IMR-90 (cell line): Measurements from ENCODE around the gene CCDC150. TPM values are rescaled to one million over a fixed set of nuclear protein-coding genes. Genes with fewer than 3 reads are reported as not detected.
A peak's percentile ranks its signal among the peaks of the same experiment; 100 is the strongest.

Experiments
- ATAC-seq: fragments of 200-7000 bp; cut with Tn5 transposase; 2 replicates; pipeline ENCODE4 v1.9.1; 2020; ENCODE audit warnings: low read depth, mild to moderate bottlenecking, moderate library complexity
- Bru-seq: library from RNA; stranded (reverse); fragments of 400-500 nt; gene quantifications from one replicate; lab custom pipeline; 2021; lab: Mats Ljungman, UMichigan
- BruChase-seq, 2 experiments: library from RNA; stranded (reverse); fragments of 400-500 nt; gene quantifications; one replicate each; lab custom pipeline; 2021; lab: Mats Ljungman, UMichigan
- BruUV-seq: library from RNA; stranded (reverse); fragments of 400-500 nt; replicated peaks from 2 replicates; lab custom pipeline; 2021; lab: Mats Ljungman, UMichigan
- CTCF ChIA-PET: fragments of 300-600 bp; formaldehyde crosslinking; extraction: SDS; loops from one replicate; lab custom pipeline; 2021; ENCODE audit warnings: antibody characterized with exemption; lab: Yijun Ruan, JAX
- POLR2A ChIA-PET: fragments of 300-600 bp; sonication (Branson Sonifier 250); formaldehyde crosslinking; loops from one replicate; lab custom pipeline; 2022; ENCODE audit warnings: antibody characterized with exemption; ENCODE audit not compliant: unreplicated experiment; lab: Charles Lee
- DNase-seq: peaks from one replicate; pipeline ENCODE4 v3.0.0; 2013
- H2AFZ ChIP-seq: replicated peaks from 2 replicates; pipeline ENCODE3; 2013; ENCODE audit warnings: low read length, mild to moderate bottlenecking; ENCODE audit not compliant: poor library complexity
- H2AK5ac ChIP-seq: 2 replicates; pipeline ENCODE4 v1.6.1; 2013; ENCODE audit warnings: low read depth, low read length, inconsistent platforms
- H2AK9ac ChIP-seq: replicated peaks from 2 replicates; pipeline ENCODE3; 2013; ENCODE audit warnings: mild to moderate bottlenecking, low read depth, low read length, moderate library complexity; ENCODE audit not compliant: poor library complexity
- H2BK120ac ChIP-seq: 2 replicates; pipeline ENCODE4 v1.6.1; 2013; ENCODE audit warnings: low read depth, low read length, inconsistent platforms
- H2BK15ac ChIP-seq: 3 replicates; pipeline ENCODE4 v1.6.1; 2013; ENCODE audit warnings: low read depth, low read length, inconsistent platforms
- H2BK20ac ChIP-seq: 2 replicates; pipeline ENCODE4 v1.6.1; 2013; ENCODE audit warnings: low read depth, mild to moderate bottlenecking, inconsistent platforms, low read length, moderate library complexity
- H2BK5ac ChIP-seq: 2 replicates; pipeline ENCODE4 v1.6.1; 2013; ENCODE audit warnings: mild to moderate bottlenecking, low read depth, low read length, inconsistent platforms; ENCODE audit not compliant: poor library complexity, severe bottlenecking
- H3K14ac ChIP-seq: replicated peaks from 2 replicates; pipeline ENCODE4 v1.6.1; 2013; ENCODE audit warnings: low read depth, low read length, inconsistent platforms
- H3K18ac ChIP-seq: 2 replicates; pipeline ENCODE4 v1.6.1; 2013; ENCODE audit warnings: low read depth, low read length, control low read depth
- H3K23ac ChIP-seq: 2 replicates; pipeline ENCODE4 v1.6.1; 2013; ENCODE audit warnings: low read depth, low read length, inconsistent platforms
- H3K27ac ChIP-seq: 2 replicates; pipeline ENCODE4 v1.5.1; 2013; ENCODE audit warnings: mild to moderate bottlenecking, control low read depth, low read length; ENCODE audit not compliant: insufficient read depth
- H3K27me3 ChIP-seq: 2 replicates; pipeline ENCODE4 v1.6.1; 2013; ENCODE audit warnings: low read length; ENCODE audit not compliant: control insufficient read depth, insufficient read depth
- H3K36me3 ChIP-seq: 2 replicates; pipeline ENCODE4 v1.6.1; 2013; ENCODE audit warnings: low read length, mixed read lengths; ENCODE audit not compliant: control insufficient read depth, insufficient read depth
- H3K4ac ChIP-seq: 2 replicates; pipeline ENCODE4 v1.6.1; 2013; ENCODE audit warnings: low read depth, low read length, inconsistent platforms
- H3K4me1 ChIP-seq: 2 replicates; pipeline ENCODE4 v1.6.1; 2013; ENCODE audit warnings: low read length, mixed read lengths; ENCODE audit not compliant: control insufficient read depth, insufficient read depth
- H3K4me2 ChIP-seq: 2 replicates; pipeline ENCODE4 v1.6.1; 2013; ENCODE audit warnings: low read depth, mild to moderate bottlenecking, control low read depth, low read length, moderate library complexity
- H3K4me3 ChIP-seq: 2 replicates; pipeline ENCODE4 v1.5.1; 2013; ENCODE audit warnings: low read depth, mild to moderate bottlenecking, control low read depth, low read length, moderate library complexity; ENCODE audit not compliant: insufficient read depth
- H3K56ac ChIP-seq: 2 replicates; pipeline ENCODE4 v1.6.1; 2013; ENCODE audit warnings: low read length, inconsistent platforms; ENCODE audit not compliant: insufficient read depth; ENCODE audit errors: extremely low read depth
- H3K79me1 ChIP-seq, 2 experiments: 2 replicates each; pipeline ENCODE4 v1.6.1; 2013; ENCODE audit warnings: low read length in 2 of 2, inconsistent platforms in 1 of 2, low read depth in 1 of 2
- H3K9ac ChIP-seq: 2 replicates; pipeline ENCODE4 v1.6.1; 2013; ENCODE audit warnings: low read depth, low read length, control low read depth
- H3K9me1 ChIP-seq: 2 replicates; pipeline ENCODE4 v1.6.1; 2013; ENCODE audit warnings: low read length, inconsistent platforms; ENCODE audit not compliant: insufficient read depth
- H3K9me3 ChIP-seq: 2 replicates; pipeline ENCODE4 v1.6.1; 2013; ENCODE audit warnings: low read length; ENCODE audit not compliant: control insufficient read depth, insufficient read depth
- H4K20me1 ChIP-seq: 2 replicates; pipeline ENCODE4 v1.6.1; 2013; ENCODE audit warnings: low read length, inconsistent platforms; ENCODE audit not compliant: insufficient read depth
- H4K5ac ChIP-seq: 2 replicates; pipeline ENCODE4 v1.6.1; 2013; ENCODE audit warnings: mild to moderate bottlenecking, low read depth, low read length, control low read depth
- H4K8ac ChIP-seq, 2 experiments: 2 replicates each; pipeline ENCODE4 v1.6.1; 2013; ENCODE audit warnings: low read depth in 2 of 2, low read length in 2 of 2, control low read depth in 1 of 2, inconsistent platforms in 1 of 2
- H4K91ac ChIP-seq: 2 replicates; pipeline ENCODE4 v1.6.1; 2013; ENCODE audit warnings: low read depth, low read length, inconsistent platforms; ENCODE audit not compliant: insufficient read depth
- FOS ChIP-seq: fragments of 150-350 bp; IDR thresholded peaks from 2 replicates; pipeline ENCODE4 v1.6.1; 2016; ENCODE audit warnings: low read depth, low read length
- MAZ ChIP-seq: IDR thresholded peaks from 2 replicates; pipeline ENCODE4 v1.6.1; 2012; ENCODE audit warnings: low read depth, mild to moderate bottlenecking, low read length, improper control_type of control experiment, moderate library complexity, borderline replicate concordance
- MXI1 ChIP-seq: IDR thresholded peaks from 2 replicates; pipeline ENCODE4 v1.6.1; 2012; ENCODE audit warnings: low read depth, mild to moderate bottlenecking, low read length, moderate library complexity, borderline replicate concordance
- POLR2A ChIP-seq: IDR thresholded peaks from 2 replicates; pipeline ENCODE4 v1.6.1; 2012; ENCODE audit warnings: mild to moderate bottlenecking, low read depth, low read length
- RAD21 ChIP-seq: IDR thresholded peaks from 2 replicates; pipeline ENCODE4 v1.6.1; 2012; ENCODE audit warnings: low read length, improper control_type of control experiment
- SMC3 ChIP-seq: fragments of 150-350 bp; IDR thresholded peaks from 2 replicates; pipeline ENCODE4 v1.6.1; 2016; ENCODE audit warnings: low read depth, mild to moderate bottlenecking, antibody characterized with exemption, low read length, moderate library complexity
- WGBS, 2 experiments: methylation state at CpG; one replicate each; pipeline versions ENCODE4 v1.1.5 to v1.1.7; 2013; ENCODE audit warnings: missing lambda C conversion rate in 2 of 2; ENCODE audit not compliant: insufficient read length in 1 of 2; ENCODE audit errors: extremely low coverage in 2 of 2; 5-methylcytosine and 5-hydroxymethylcytosine counted together
- dilution Hi-C: fragments of 300-500 bp; cut with HindIII; formaldehyde crosslinking; loops from one replicate; pipeline ENCODE4 v1.14.3; 2018; ENCODE audit warnings: low sequenced_read_pairs; ENCODE audit not compliant: unreplicated experiment
- in situ Hi-C: fragments of 300-500 bp; cut with MboI; formaldehyde crosslinking; loops from 3 replicates; pipeline ENCODE4 v1.14.3; 2019; ENCODE audit warnings: low sequenced_read_pairs, inconsistent platforms, mixed read lengths
- intact Hi-C: fragments of 100-400 bp; cut with micrococcal nuclease; formaldehyde crosslinking; loops from 2 replicates; pipeline ENCODE4 v1.10.0; 2022
- long read RNA-seq: library from polyadenylated mRNA; unstranded; transcript quantifications from one replicate; pipeline ENCODE4 v2.0.0, GENCODE V29; 2021; ENCODE audit not compliant: unreplicated experiment
- polyA plus RNA-seq, 3 experiments: library from polyadenylated mRNA; depleted of rRNA; stranded (reverse); fragments of >200 nt; gene quantifications; 2 replicates each; pipeline ENCODE4 v1.2.3, GENCODE V29; 2012; ENCODE audit warnings: low replicate concordance in 1 of 3
- total RNA-seq: library from RNA; depleted of rRNA; stranded (reverse); fragments of >200 nt; gene quantifications from 2 replicates; pipeline ENCODE4 v1.2.3, GENCODE V29; 2012; rRNA removed
- TF ChIP-seq, protein P1 (sequence below): conservative IDR thresholded peaks from 2 replicates; pipeline ENCODE4 v1.5.1; 2012; ENCODE audit warnings: mild to moderate bottlenecking, low read depth, low read length, improper control_type of control experiment

CCDC150 gene
- total RNA-seq (3.8 and 6.9 TPM in 2 replicates), polyA plus RNA-seq (2012; rRNA removed) (3.3 and 4.3 TPM in 2 replicates), Bru-seq, nascent RNA (percentile 42 among the genes with signal in this experiment), BruChase-seq, experiment 1, labeled RNA remaining after a 6-hour chase (percentile 33 among the genes with signal in this experiment), BruChase-seq, experiment 2, labeled RNA remaining after a 2-hour chase (percentile 38 among the genes with signal in this experiment)
- 0.08 and 0.16 TPM in 2 replicates for polyA plus RNA-seq (2012; cell fraction: cytosol; rRNA removed)
- polyA plus RNA-seq (2012; cell fraction: nucleus; rRNA removed; ENCODE audit: low replicate concordance) = 1.6 and 13.3 TPM in 2 replicates
- long read RNA-seq = 0 reads

DNA sequence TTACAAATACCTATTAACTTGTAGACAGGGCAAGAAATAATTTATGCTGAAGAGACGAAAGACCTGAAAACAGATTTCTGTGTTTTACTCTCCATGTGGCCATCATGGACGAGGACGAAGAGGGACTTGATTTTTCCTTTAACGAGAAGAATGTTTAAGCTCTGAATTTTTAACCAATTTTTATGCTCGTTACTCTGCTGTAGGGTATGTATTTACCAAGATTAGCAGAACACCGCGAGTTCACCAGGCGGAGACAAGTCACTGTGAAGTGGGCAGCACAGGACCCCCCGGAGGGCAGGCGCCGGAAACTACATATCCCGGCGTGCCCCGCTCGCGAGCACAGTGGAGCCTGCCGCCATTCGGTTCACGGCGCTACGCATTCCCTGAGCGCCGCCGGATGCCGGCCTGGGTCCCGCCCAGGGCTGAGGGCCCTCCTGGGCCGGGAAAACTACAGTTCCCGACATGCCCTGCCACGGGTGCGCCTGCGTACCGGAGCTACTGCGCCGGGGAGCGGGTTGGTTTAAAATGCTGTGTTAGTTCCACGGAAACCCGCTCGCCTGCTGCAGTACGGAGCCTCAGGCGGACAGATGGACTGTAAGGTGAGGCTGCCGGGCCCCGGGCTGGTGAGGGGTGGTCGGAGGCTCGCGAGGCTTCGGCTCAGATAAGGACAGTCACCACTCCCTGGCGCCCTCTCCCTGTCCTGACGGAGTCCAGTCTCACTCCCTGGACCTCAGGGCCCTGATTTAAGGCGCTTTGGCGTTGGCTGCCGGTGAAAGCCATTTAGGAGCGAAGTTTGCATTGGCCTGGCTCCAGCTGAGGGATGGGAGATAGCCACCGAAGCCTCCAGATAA, at the start of gene CCDC150:
Gene CCDC150 (plus strand): TSS at position 536 of the 851 bp plus-strand sequence. CDS start 52 bp downstream, at position 588.
- Histone ChIP-seq H2AK9ac (peak within 1 kb of the TSS; percentile 38), H3K36me3 (no peaks in the 10 kb centered on the region), H3K27ac (peak within 1 kb of the TSS; percentile 42; the same call in 1 of the 2 replicates), H3K18ac (no peak within 1 kb of the TSS; the same call in 1 of the 2 replicates), H4K8ac (peak within 1 kb of the TSS; percentile 62 to 98), H3K14ac (0 out of 2 replicates have a peak within 1 kb of the TSS, but pooled peaks have one; percentile 43), H4K5ac (peak within 1 kb of the TSS; percentile 57), H3K56ac (peak within 1 kb of the TSS; percentile 43; the same call in 1 of the 2 replicates), H3K4me3 (peak within 1 kb of the TSS; percentile 93), H3K79me1 (peaks cover 5 to 33% of the 10 kb centered on the region in 2 experiments), H3K9me1 (no peaks in the 10 kb centered on the region), H3K9ac (peak within 1 kb of the TSS; percentile 61), H2BK5ac (peak within 1 kb of the TSS; percentile 47), H3K4me1 (no peaks in the 10 kb centered on the region), H4K91ac (peak within 1 kb of the TSS; percentile 53; the same call in 1 of the 2 replicates), H3K23ac (peak within 1 kb of the TSS; percentile 76), H2BK120ac (peak within 1 kb of the TSS; percentile 73; the same call in 1 of the 2 replicates), H2AK5ac (no peak within 1 kb of the TSS), H2BK20ac (no peak within 1 kb of the TSS), H4K20me1 (no peaks in the 10 kb centered on the region), H3K4ac (peak within 1 kb of the TSS; percentile 62), H3K4me2 (peak within 1 kb of the TSS; percentile 86), H3K27me3 (no peaks in the 10 kb centered on the region), H2BK15ac (no peak within 1 kb of the TSS), H2AFZ (peak within 1 kb of the TSS; percentile 100), H3K9me3 (no peaks in the 10 kb centered on the region)
- 4% methylated on average over 8 of the region's 53 CpGs; no CpG with 5 or more reads in 1 of the 2 experiments for WGBS, 2 experiments
- no TSS peak for BruUV-seq
- POLR2A ChIA-PET = no interaction called here
- dilution Hi-C loops = no loop called here
- in situ Hi-C loops = no loop called here
- peak; percentile 91 for DNase-seq
- ATAC-seq = peak; percentile 100
- CTCF ChIA-PET = no interaction called here
- intact Hi-C loops = no loop called here
- TF ChIP-seq FOS (no peak), MAZ (peak; percentile 53; the same call in 1 of the 2 replicates), MXI1 (peak; percentile 89), RAD21 (peak; percentile 33), SMC3 (no peak), POLR2A (peak; percentile 61)
- TF ChIP-seq, protein P1, sequence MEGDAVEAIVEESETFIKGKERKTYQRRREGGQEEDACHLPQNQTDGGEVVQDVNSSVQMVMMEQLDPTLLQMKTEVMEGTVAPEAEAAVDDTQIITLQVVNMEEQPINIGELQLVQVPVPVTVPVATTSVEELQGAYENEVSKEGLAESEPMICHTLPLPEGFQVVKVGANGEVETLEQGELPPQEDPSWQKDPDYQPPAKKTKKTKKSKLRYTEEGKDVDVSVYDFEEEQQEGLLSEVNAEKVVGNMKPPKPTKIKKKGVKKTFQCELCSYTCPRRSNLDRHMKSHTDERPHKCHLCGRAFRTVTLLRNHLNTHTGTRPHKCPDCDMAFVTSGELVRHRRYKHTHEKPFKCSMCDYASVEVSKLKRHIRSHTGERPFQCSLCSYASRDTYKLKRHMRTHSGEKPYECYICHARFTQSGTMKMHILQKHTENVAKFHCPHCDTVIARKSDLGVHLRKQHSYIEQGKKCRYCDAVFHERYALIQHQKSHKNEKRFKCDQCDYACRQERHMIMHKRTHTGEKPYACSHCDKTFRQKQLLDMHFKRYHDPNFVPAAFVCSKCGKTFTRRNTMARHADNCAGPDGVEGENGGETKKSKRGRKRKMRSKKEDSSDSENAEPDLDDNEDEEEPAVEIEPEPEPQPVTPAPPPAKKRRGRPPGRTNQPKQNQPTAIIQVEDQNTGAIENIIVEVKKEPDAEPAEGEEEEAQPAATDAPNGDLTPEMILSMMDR = peak; percentile 32
